HTERT RPE-1 (cell line): ENCODE measurements around the gene NPAS1.
"Not testable (repeated sequence)": the region's sequence is repeated elsewhere in the genome, so short reads cannot be mapped to it uniquely, and the experiment has no call there.

Experiments used
- in situ Hi-C: fragments of 300-500 bp; cut with MboI; formaldehyde crosslinking; loops from 4 replicates; pipeline ENCODE4 v1.14.3; 2020; ENCODE audit warnings: low sequenced_read_pairs

Gene NPAS1

GRCh38 chr19:47073574-47073973 is 53.9 kb downstream of the NPAS1 start:
- in situ Hi-C loops = no loop called here

GRCh38 chr19:47074621-47075020 is 55.0 kb downstream of the NPAS1 start:
- in situ Hi-C loops = no loop called here

GRCh38 chr19:47075179-47075810 is 55.7 kb downstream of the NPAS1 start:
- in situ Hi-C loops = no loop called here

GRCh38 chr19:47075941-47076340 is 56.3 kb downstream of the NPAS1 start:
- in situ Hi-C loops = no loop called here

GRCh38 chr19:47078351-47078750 is 58.7 kb downstream of the NPAS1 start:
- in situ Hi-C loops = not testable (repeated sequence)

- in situ Hi-C loops = no loop called here
Observed at GRCh38 chr19:47081095-47081494, 61.5 kb downstream of the NPAS1 start.

- in situ Hi-C loops = no loop called here
Observed at GRCh38 chr19:47082493-47082892, 62.9 kb downstream of the NPAS1 start.

GRCh38 chr19:47084879-47085439 is 65.3 kb downstream of the NPAS1 start:
- in situ Hi-C loops = no loop called here

- in situ Hi-C loops = no loop called here
Observed at GRCh38 chr19:47086280-47086679, 66.6 kb downstream of the NPAS1 start.

GRCh38 chr19:47089767-47090350 is 70.2 kb downstream of the NPAS1 start:
- in situ Hi-C loops = no loop called here

GRCh38 chr19:47093254-47093653 is 73.6 kb downstream of the NPAS1 start:
- in situ Hi-C loops = no loop called here

- in situ Hi-C loops = no loop called here
Observed at GRCh38 chr19:47093841-47094240, 74.2 kb downstream of the NPAS1 start.

GRCh38 chr19:47094557-47095475 is 75.2 kb downstream of the NPAS1 start:
- in situ Hi-C loops = no loop called here
